ENCODE data around the gene WASF2.

- TF ChIP-seq EZH2 (IDR thresholded peaks at IDR 0.05; ENCODE audit: low read length, missing control alignments) (no peak), CTCF (conservative IDR thresholded peaks at IDR 0.05 in 1 of 2, IDR thresholded peaks at IDR 0.05 in 1 of 2; ENCODE audit: low read depth in 1 of 2, low read length in 2 of 2) (no peak)
Observed at GRCh38 chr1:27374362-27375086, 115.4 kb downstream of the WASF2 start, which contains the start of gene FCN3.
